HepG2 (cell line): ENCODE measurements around the gene ADGRG6. TPM values are rescaled to one million over a fixed set of nuclear protein-coding genes. Genes with fewer than 3 reads are reported as not detected.

Source experiments
- ATRX ChIP-seq: sonication (generic); formaldehyde crosslinking; IDR thresholded peaks from 2 replicates; pipeline ENCODE4 v1.4.0; 2020; ENCODE audit warnings: missing genetic modification reagents, borderline replicate concordance
- CSRNP1 ChIP-seq: sonication (generic); formaldehyde crosslinking; IDR thresholded peaks from 2 replicates; pipeline ENCODE4 v1.8.1; 2023; ENCODE audit warnings: mild to moderate bottlenecking, missing genetic modification reagents
- ELF3 ChIP-seq: IDR thresholded peaks from 2 replicates; pipeline ENCODE4 v1.6.1; 2016; ENCODE audit warnings: missing genetic modification reagents, missing compliant biosample characterization
- ESRRA ChIP-seq: sonication (generic); formaldehyde crosslinking; IDR thresholded peaks from 2 replicates; pipeline ENCODE4 v1.5.1; 2020; ENCODE audit warnings: mild to moderate bottlenecking, low read depth, missing genetic modification reagents
- HHEX ChIP-seq: IDR thresholded peaks from 2 replicates; pipeline ENCODE4 v1.6.1; 2016; ENCODE audit warnings: control low read depth
- HNRNPK ChIP-seq: fragments of 200-400 bp; formaldehyde crosslinking; IDR thresholded peaks from 2 replicates; pipeline ENCODE4 v1.6.1; 2018; ENCODE audit warnings: low read length, low read depth, moderate library complexity, mild to moderate bottlenecking; ENCODE audit not compliant: poor library complexity, severe bottlenecking
- KDM6A ChIP-seq: IDR thresholded peaks from 2 replicates; pipeline ENCODE4 v1.6.1; 2016; ENCODE audit warnings: low read depth
- MIER3 ChIP-seq: IDR thresholded peaks from 2 replicates; pipeline ENCODE4 v1.6.1; 2016; ENCODE audit warnings: missing compliant biosample characterization, borderline replicate concordance
- MTA3 ChIP-seq: sonication (generic); formaldehyde crosslinking; IDR thresholded peaks from 2 replicates; pipeline ENCODE4 v1.4.0; 2020; ENCODE audit warnings: missing genetic modification reagents
- NR2F1 ChIP-seq, 2 experiments: fragments of 450-650 bp in 1 of 2; formaldehyde crosslinking in 1 of 2; IDR thresholded peaks; 2 replicates each; pipeline versions ENCODE4 v1.5.0 to v1.6.1; 2016 to 2020; ENCODE audit warnings: mild to moderate bottlenecking in 1 of 2, missing compliant biosample characterization in 1 of 2, missing genetic modification reagents in 1 of 2, moderate library complexity in 1 of 2
- PLRG1 ChIP-seq: fragments of 450-650 bp; conservative IDR thresholded peaks from 2 replicates; pipeline ENCODE4 v1.6.1; 2016
- POGK ChIP-seq: sonication (generic); formaldehyde crosslinking; conservative IDR thresholded peaks from 2 replicates; pipeline ENCODE4 v1.8.0; 2022; ENCODE audit warnings: mild to moderate bottlenecking, moderate library complexity, missing genetic modification reagents
- RBAK ChIP-seq: sonication (generic); formaldehyde crosslinking; IDR thresholded peaks from 2 replicates; pipeline ENCODE4 v1.5.1; 2020; ENCODE audit warnings: mild to moderate bottlenecking, missing genetic modification reagents
- RNF219 ChIP-seq: sonication (generic); formaldehyde crosslinking; IDR thresholded peaks from 2 replicates; pipeline ENCODE4 v1.5.0; 2020; ENCODE audit warnings: mild to moderate bottlenecking, missing genetic modification reagents
- SATB2 ChIP-seq: sonication (generic); formaldehyde crosslinking; IDR thresholded peaks from 2 replicates; pipeline ENCODE4 v1.5.0; 2020; ENCODE audit warnings: missing genetic modification reagents
- SMAD9 ChIP-seq: sonication (generic); formaldehyde crosslinking; IDR thresholded peaks from 2 replicates; pipeline ENCODE4 v1.5.1; 2020; ENCODE audit warnings: mild to moderate bottlenecking, missing genetic modification reagents
- SMYD3 ChIP-seq: sonication (generic); formaldehyde crosslinking; IDR thresholded peaks from 2 replicates; pipeline ENCODE4 v1.8.1; 2023; ENCODE audit warnings: mild to moderate bottlenecking, missing genetic modification reagents
- ZC3H13 ChIP-seq: sonication (generic); formaldehyde crosslinking; IDR thresholded peaks from 2 replicates; pipeline ENCODE4 v1.8.1; 2023; ENCODE audit warnings: mild to moderate bottlenecking, missing genetic modification reagents, moderate library complexity
- ZNF224 ChIP-seq: sonication (generic); formaldehyde crosslinking; IDR thresholded peaks from 2 replicates; pipeline ENCODE4 v1.5.0; 2020; ENCODE audit warnings: mild to moderate bottlenecking, missing genetic modification reagents
- ZNF274 ChIP-seq: sonication (generic); formaldehyde crosslinking; IDR thresholded peaks from 2 replicates; pipeline ENCODE4 v1.5.1; 2020; ENCODE audit warnings: mild to moderate bottlenecking, missing genetic modification reagents
- ZNF337 ChIP-seq: sonication (generic); formaldehyde crosslinking; IDR thresholded peaks from 2 replicates; pipeline ENCODE4 v1.5.1; 2020; ENCODE audit warnings: missing genetic modification reagents, low read depth, mild to moderate bottlenecking, borderline replicate concordance
- ZNF570 ChIP-seq: sonication (generic); formaldehyde crosslinking; IDR thresholded peaks from 2 replicates; pipeline ENCODE4 v1.4.0; 2020; ENCODE audit warnings: mild to moderate bottlenecking, missing genetic modification reagents, borderline replicate concordance
- ZNF691 ChIP-seq: sonication (generic); formaldehyde crosslinking; IDR thresholded peaks from 2 replicates; pipeline ENCODE4 v1.4.0; 2020; ENCODE audit warnings: missing genetic modification reagents, low read depth, mild to moderate bottlenecking, borderline replicate concordance
- ZNF713 ChIP-seq: sonication (generic); formaldehyde crosslinking; IDR thresholded peaks from 2 replicates; pipeline ENCODE4 v1.4.0; 2020; ENCODE audit warnings: mild to moderate bottlenecking, missing genetic modification reagents
- ZNF749 ChIP-seq: sonication (generic); formaldehyde crosslinking; IDR thresholded peaks from 2 replicates; pipeline ENCODE4 v1.8.0; 2022; ENCODE audit warnings: mild to moderate bottlenecking, missing genetic modification reagents, moderate library complexity, borderline replicate concordance
- ZNF792 ChIP-seq: IDR thresholded peaks from 2 replicates; pipeline ENCODE4 v1.6.1; 2016
- ZNF879 ChIP-seq: sonication (generic); formaldehyde crosslinking; IDR thresholded peaks from 2 replicates; pipeline ENCODE4 v1.8.1; 2023; ENCODE audit warnings: missing genetic modification reagents
- ZSCAN25 ChIP-seq: sonication (generic); formaldehyde crosslinking; IDR thresholded peaks from 2 replicates; pipeline ENCODE4 v1.8.0; 2022; ENCODE audit warnings: mild to moderate bottlenecking, missing genetic modification reagents
- polyA plus RNA-seq, 8 experiments: library from polyadenylated mRNA; depleted of rRNA in 3 of 8; stranded (reverse) in 7 of 8; unstranded in 1 of 8; fragments of >200 nt; fragmentation: Illumina TruSeq in 4 of 8; extraction: Trizol in 4 of 8; gene quantifications; 2 replicates each; pipeline versions ENCODE4 v1.2.1 to v1.2.3, GENCODE V29; 2011 to 2016; ENCODE audit warnings: low read depth in 4 of 8, missing spikeins in 1 of 8, mixed read lengths in 1 of 8; ENCODE audit not compliant: insufficient read depth in 1 of 8
- total RNA-seq, 5 experiments: library from RNA; depleted of rRNA; stranded (reverse); fragments of >200 nt; fragmentation: Illumina TruSeq; extraction: Trizol; gene quantifications; 2 replicates each; pipeline ENCODE4 v1.2.3, GENCODE V29; 2016; ENCODE audit warnings: low read depth in 1 of 5

The ADGRG6 gene
- total and polyA plus RNA-seq, 2 of the 13 experiments (the other 11 are each of a cell fraction or from before 2014, with no cell fraction given), result 129 to 249 TPM

GRCh38 chr6:142303176-142303533, 1.3 kb downstream of the ADGRG6 start (continued):
- TF ChIP-seq ZNF749 (no peak), RNF219 (CRISPR knock-in tag) (no peak), ZNF274 (no peak), SMYD3 (CRISPR knock-in tag) (peak; percentile 53; the same call in 1 of the 2 replicates), NR2F1 (CRISPR knock-in tag; IDR thresholded peaks at IDR 0.05) (no peak), ZSCAN25 (CRISPR knock-in tag) (no peak), ZNF879 (CRISPR knock-in tag) (no peak), MIER3 (no peak), RBAK (CRISPR knock-in tag) (no peak), HHEX (no peak), CSRNP1 (CRISPR knock-in tag) (peak; percentile 79), ZNF691 (CRISPR knock-in tag) (no peak), ZNF337 (CRISPR knock-in tag) (no peak), KDM6A (CRISPR knock-in tag) (no peak), ZNF713 (no peak), ZNF224 (CRISPR knock-in tag) (no peak), SMAD9 (CRISPR knock-in tag) (no peak), ESRRA (CRISPR knock-in tag) (no peak), PLRG1 (no peak), SATB2 (CRISPR knock-in tag) (no peak), ZC3H13 (CRISPR knock-in tag) (no peak), POGK (no peak), ELF3 (CRISPR knock-in tag) (peak; percentile 13; the same call in 1 of the 2 replicates), ZNF792 (CRISPR knock-in tag) (no peak), ATRX (no peak), MTA3 (CRISPR knock-in tag) (no peak), ZNF570 (no peak), HNRNPK (peak; percentile 21)
